Measurements from ENCODE around the gene ZC3H12D. TPM values are rescaled to one million over a fixed set of nuclear protein-coding genes. Genes with fewer than 3 reads are reported as not detected.
"Not testable (repeated sequence)": the region's sequence is repeated elsewhere in the genome, so short reads cannot be mapped to it uniquely, and the experiment has no call there.

The ZC3H12D gene
- total and polyA plus RNA-seq, 2 of the 8 experiments (the other 6 are each of a cell fraction or from before 2014, with no cell fraction given), result 0.05 to 0.07 TPM

DNA sequence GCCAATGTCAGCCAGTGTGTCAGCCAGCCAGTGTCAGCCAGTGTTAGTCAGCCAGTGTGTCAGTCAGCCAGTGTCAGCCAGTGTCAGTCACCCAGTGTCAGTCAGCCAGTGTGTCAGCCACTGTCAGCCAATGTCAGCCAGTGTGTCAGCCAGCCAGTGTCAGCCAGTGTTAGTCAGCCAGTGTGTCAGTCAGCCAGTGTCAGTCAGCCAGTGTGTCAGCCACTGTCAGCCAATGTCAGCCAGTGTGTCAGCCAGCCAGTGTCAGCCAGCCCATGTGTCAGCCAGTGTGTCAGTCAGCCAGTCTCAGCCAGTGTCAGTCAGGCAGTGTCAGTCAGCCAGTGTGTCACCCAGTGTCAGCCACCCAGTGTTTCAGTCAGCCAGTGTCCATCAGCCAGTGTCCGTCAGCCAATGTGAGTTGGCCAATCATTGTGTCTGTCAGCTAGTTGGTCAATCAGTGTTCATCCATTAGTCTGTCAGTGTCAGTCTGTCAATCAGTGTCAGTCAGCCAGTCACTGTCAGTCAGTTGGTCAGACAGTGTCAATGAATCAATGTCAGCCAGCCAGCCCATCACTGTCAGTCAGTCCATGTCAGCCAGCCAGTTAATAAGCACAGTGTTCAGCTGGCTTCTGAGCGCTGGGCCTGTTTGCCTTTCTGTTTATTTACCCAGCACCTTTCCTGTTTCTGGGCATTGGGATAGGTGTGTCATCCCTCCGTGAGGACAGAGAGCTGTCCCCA lies 40.3 kb downstream of the ZC3H12D start:
- not testable (repeated sequence) for H3K79me1 ChIP-seq (ENCODE audit: low read depth, low read length); H3K4me1 ChIP-seq (replicated peaks in 1 of 4; ENCODE audit: control insufficient read depth in 3 of 4, insufficient read depth in 4 of 4, low read length in 3 of 4)

More for the DNA sequence above, 40.3 kb downstream of the ZC3H12D start:
- H3K9me3 ChIP-seq (ENCODE audit: insufficient read depth in 2 of 2, low read depth in 1 of 2, low read length in 1 of 2); H3K23me2 ChIP-seq (ENCODE audit: low read depth, low read length); H3K4me3 ChIP-seq (ENCODE audit: extremely low read depth in 1 of 4, insufficient read depth in 2 of 4, low read depth in 3 of 4, low read length in 4 of 4); H3K14ac ChIP-seq (ENCODE audit: insufficient read length); H3K56ac ChIP-seq (replicated peaks; ENCODE audit: insufficient read length, low read depth, low read length); H2AK5ac ChIP-seq (ENCODE audit: low read depth, low read length); H3K9ac ChIP-seq (replicated peaks in 1 of 4; ENCODE audit: extremely low read depth in 1 of 4, low read depth in 3 of 4, low read length in 3 of 4); H3K36me3 ChIP-seq (ENCODE audit: control insufficient read depth in 2 of 4, insufficient read depth in 4 of 4, low read length in 3 of 4); H3K23ac ChIP-seq (ENCODE audit: insufficient read length); H2BK15ac ChIP-seq (ENCODE audit: low read length); H2BK5ac ChIP-seq (ENCODE audit: low read depth, low read length); DNase-seq (ENCODE audit: low read depth in 1 of 2, low spot score in 2 of 2); FAIRE-seq; H4K20me1 ChIP-seq (replicated peaks in 1 of 2; ENCODE audit: control insufficient read depth in 1 of 2, insufficient read depth in 2 of 2, low read length in 2 of 2); H3K27ac ChIP-seq (ENCODE audit: low read depth, low read length); H4K5ac ChIP-seq (ENCODE audit: insufficient read length, low read depth, low read length); H3K79me2 ChIP-seq (ENCODE audit: control insufficient read depth in 1 of 2, insufficient read depth in 2 of 2, low read length in 2 of 2); H3K4ac ChIP-seq (replicated peaks; ENCODE audit: insufficient read length, low read depth, low read length); H3K18ac ChIP-seq (ENCODE audit: extremely low read depth, low read length); H2BK120ac ChIP-seq (replicated peaks; ENCODE audit: low read depth, low read length); H2BK20ac ChIP-seq (ENCODE audit: low read length); H2BK12ac ChIP-seq (ENCODE audit: low read depth, low read length); H2AFZ ChIP-seq (ENCODE audit: low read length); H4K91ac ChIP-seq (replicated peaks; ENCODE audit: insufficient read length, low read length); H3K27me3 ChIP-seq (replicated peaks in 1 of 4; ENCODE audit: control insufficient read depth in 3 of 4, extremely low read depth in 1 of 4, insufficient read depth in 3 of 4, low read length in 3 of 4); H3K4me2 ChIP-seq (ENCODE audit: insufficient read depth in 1 of 2, low read depth in 2 of 2, low read length in 2 of 2); POLR2A ChIA-PET (ENCODE audit: partially characterized antibody): not testable (repeated sequence)
- WGBS, 2 experiments (ENCODE audit: extremely low coverage in 1 of 2, insufficient coverage in 1 of 2, insufficient read length in 1 of 2, insufficient replicate concordance in 2 of 2, low coverage in 1 of 2, low lambda C conversion rate in 2 of 2, missing lambda C conversion rate in 1 of 2), result 68% methylated on average over 3 of the region's 3 CpGs; no CpG with 5 or more reads in 1 of the 2 experiments
- H4K8ac ChIP-seq (ENCODE audit: extremely low read depth, insufficient read depth, low read length), result peak overlapping the region; percentile 79; the same call in 1 of the 2 replicates
- CTCF ChIA-PET (ENCODE audit: partially characterized antibody), result interaction anchor here (0.9 to 3.1 kb wide), 2 partner anchors 12 to 73 kb away, joined by 3 to 16 read pairs; no protein-coding TSS in a partner anchor
